ENCODE measurements around the gene BTBD1.

DNA sequence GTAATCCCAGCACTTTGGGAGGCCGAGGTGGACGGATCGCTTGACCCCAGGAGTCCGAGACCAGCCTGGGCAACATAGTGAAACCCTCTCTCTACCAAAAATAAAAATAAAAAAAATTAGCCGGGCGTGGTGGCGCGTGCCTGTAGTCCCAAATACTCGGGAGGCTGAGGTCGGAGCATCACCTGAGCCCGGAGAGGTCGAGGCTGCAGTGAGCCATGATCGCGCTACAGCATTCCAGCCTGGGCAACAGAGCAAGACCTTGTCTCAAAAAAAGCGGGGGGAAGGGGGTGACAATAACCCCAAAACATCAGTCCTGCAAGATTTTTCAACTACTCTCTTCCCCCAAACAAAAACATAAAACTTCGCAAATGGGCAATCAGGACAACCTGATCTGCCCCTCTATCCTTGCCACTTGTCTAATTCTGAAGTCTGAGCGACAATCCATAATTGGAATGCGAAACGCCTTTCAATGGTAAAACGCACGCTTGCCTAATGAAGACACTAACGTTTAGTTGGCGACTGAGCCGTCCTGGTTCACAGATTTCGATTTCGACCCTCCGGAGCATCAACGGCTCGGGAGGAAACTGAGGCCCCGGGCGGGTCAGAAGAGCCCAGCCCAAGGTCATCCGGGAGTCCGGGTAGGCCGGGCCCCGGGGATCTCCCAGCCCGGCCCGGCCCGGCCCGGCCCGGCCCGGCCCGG is 868 bp downstream of the BTBD1 start:
- TF ChIP-seq, protein P1, sequence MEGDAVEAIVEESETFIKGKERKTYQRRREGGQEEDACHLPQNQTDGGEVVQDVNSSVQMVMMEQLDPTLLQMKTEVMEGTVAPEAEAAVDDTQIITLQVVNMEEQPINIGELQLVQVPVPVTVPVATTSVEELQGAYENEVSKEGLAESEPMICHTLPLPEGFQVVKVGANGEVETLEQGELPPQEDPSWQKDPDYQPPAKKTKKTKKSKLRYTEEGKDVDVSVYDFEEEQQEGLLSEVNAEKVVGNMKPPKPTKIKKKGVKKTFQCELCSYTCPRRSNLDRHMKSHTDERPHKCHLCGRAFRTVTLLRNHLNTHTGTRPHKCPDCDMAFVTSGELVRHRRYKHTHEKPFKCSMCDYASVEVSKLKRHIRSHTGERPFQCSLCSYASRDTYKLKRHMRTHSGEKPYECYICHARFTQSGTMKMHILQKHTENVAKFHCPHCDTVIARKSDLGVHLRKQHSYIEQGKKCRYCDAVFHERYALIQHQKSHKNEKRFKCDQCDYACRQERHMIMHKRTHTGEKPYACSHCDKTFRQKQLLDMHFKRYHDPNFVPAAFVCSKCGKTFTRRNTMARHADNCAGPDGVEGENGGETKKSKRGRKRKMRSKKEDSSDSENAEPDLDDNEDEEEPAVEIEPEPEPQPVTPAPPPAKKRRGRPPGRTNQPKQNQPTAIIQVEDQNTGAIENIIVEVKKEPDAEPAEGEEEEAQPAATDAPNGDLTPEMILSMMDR (IDR thresholded peaks at IDR 0.05; ENCODE audit: poor library complexity): no peak
- TF ChIP-seq EZH2phosphoT487 (IDR thresholded peaks at IDR 0.05; ENCODE audit: low read depth, severe bottlenecking, unreplicated experiment) (no peak), EZH2 (IDR thresholded peaks at IDR 0.05; ENCODE audit: borderline replicate concordance) (no peak)

Data from hepatocyte (in vitro differentiated cells).